ENCODE results near the gene MED27.

MED27 gene

DNA sequence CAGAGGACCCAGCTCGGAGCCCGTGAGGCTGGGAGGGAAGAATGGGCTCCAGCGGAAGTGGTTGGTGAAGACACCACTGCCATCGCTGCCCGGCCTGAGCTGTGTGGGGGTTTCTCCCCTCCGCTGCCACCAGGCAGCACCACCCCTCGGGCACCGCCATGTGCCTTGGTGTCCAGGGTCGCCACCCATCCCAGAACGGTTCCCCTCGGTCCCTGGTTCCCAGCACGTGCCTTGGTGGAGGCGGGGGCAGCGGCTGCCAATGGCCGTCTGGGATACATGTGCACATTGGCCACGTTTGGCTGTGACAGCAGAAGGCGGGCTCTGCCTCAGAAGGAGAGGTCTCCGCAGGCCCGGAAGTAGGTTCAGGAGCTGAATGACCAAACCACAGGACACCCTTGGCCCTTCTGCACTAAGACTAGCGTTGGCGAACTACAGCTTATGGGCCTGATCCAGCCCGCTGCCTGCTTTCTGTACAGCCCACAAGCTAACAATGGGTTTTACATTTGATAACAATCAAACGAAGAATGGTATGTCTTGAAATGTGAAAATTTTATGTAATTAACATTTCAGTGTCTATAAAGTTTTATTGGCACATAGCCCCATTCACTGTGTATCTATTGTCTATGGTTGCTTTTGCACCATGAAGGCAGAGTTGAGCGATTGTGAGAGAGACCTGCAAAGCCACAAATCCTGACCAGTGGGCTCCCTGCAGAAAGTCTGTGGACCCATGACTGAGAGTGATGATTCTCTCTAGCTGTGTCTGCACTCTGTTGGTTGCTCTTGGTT lies 248.1 kb downstream of the MED27 start:
- DNase-seq: no peak

DNA sequence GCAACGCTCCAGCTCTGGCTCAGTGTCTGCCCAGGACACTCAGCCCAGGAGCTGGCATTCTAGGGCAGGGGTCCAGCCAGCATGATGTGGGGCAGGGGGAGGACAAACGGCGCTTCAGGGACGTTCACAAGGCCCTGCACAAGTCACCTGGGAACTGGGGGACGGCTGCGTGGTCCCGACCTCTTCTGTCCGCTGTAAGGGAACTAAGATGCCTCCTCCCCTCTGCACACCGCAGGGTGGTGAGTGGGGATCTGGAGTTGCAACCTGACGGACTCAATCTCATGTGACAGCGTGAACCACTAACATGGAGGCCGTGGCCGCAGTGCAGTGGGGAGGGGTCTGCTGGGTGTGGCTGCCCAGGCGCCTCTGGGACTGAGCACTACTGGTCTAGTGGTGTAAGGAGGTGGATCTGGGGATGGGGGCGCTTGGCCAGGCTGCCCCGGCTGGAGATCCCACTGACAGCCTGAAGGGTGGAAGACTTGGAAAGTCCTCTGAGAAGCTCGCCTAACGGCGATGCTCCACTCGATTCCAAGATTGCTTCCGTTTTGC lies 251.8 kb downstream of the MED27 start:
- DNase-seq: no peak

DNA sequence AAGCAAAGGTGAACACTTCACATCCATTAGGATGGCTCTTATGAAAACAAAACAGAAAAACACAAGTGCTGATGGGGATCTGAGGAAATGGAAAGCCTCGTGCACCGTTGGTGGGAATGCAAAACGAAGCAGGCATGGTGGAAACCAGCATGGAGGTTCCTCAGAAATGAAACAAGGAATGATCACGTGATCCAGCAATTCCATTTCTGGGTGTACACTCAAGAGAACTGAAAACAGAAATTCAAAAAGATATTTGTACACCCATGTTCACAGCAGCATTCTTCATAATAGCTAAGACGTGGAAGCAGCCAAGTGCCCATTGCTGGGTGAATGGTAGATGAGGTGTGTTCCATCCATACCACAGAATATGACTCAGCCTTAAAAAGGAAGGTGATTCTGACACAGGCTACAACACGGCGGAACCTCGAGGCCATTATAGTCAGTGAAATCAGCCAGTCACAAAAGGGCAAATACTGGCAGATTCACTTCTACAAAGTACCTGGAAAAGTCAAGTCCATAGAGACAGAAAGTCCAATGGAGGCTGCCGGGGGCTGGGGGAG lies 252.6 kb downstream of the MED27 start:
- no peak for DNase-seq

DNA sequence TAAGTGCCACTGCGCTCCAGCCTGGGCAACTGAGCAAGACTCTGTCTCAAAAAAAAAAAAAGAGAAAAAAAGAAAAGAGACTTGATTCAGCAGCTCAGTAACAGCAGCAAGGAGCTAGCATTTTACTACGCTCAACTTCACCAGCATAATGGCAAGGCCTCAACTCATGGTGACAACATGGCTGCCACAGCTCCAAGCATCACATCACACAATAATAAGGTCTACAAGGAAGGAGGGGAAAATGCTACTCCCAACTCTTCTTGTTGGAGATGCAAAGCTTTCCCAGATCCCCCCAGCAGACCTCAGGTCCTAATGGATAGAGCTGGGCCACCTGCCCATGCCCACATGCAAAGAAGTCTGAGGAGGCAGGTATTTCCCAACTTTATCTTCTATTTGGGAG lies 253.6 kb downstream of the MED27 start:
- DNase-seq: no peak

DNA sequence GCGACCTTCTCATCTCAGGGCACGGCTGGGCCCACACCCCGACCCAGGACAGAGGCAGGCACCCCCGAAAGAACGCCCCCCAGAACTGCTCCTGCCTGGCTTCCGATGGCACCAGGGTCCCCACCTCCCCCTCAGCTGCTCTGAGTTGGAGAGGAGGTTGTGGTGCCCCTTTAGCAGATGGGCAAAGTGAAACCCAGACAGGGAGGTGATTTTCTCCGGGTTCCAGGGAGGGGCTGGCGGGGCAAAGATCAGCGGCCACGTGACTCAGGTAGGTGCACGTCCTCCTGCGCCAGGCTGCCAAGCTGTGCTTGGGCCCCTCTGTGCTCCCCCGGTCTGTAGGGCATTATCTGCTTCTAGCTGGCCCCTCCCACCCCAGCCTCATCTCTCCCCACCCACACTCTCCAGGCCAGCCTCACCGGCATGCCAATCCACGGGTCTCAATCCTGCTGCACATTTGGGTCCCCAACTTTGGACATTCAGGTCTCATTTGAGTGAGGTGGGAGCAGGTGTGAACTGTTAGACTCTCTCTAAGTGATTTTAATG lies 254.6 kb downstream of the MED27 start:
- no peak for DNase-seq

DNA sequence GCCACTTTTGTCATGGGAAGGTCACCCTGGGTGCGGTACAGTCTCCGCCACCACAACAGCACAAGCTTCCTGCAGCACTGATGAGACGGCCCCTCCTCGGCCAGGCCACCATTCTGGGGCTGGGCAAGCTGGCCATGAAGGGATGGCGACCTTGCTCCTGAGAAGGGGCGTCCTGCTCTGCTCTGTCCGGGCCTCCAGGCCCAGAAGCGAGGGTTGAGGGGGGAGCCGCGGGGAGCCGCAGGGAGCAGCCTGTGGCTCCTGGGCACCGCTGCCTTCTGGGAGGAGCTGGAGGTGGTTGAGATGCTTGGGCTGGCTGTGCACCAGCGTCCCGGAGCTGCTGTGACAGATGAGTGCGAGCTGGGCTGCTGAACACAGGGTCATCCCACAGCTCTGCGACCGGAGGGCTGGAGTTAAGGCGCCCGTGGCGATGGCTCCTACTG lies 255.5 kb downstream of the MED27 start:
- no peak for DNase-seq

DNA sequence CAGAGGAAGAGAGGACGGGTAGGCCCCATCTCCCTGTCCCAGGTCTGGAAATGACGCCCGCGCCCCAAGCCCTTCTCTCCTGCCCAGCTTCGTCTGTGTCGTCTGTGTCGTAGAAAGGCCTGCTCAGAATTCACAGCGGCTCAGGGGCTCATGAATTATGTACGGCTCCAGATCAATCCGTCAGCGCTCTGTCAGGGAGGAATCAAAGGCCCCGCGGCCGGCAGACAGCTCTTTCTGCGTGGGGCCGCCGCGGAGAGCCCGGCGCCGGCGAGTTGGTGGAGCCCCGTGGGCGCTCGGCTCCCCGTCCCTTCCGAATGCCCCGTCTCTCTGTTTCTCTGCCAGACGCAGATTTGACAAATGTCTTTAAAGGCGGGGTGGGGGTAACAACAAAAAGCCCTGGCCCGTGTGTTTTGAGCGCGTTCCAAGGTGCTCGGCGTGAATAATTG lies 255.9 kb downstream of the MED27 start:
- DNase-seq: no peak

DNA sequence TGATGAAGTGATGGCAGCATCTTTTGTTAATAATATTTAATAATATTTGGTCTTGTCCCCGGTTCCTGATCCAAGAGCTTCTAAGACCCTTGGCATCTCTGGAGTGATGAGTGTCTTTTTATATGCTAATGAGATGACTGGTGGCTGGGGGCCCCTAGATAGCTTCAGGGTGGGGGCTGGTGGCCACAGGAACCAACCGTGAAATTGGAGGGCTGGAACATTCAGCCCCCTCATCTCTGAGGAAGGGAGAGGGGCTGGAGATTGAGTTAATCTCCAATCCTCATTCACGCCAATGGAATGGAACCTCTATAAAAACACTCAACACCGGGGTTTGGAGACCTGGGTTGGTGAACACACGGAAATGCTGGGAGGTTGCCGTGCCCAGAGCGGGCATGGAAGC lies 261.6 kb downstream of the MED27 start:
- DNase-seq: no peak

DNA sequence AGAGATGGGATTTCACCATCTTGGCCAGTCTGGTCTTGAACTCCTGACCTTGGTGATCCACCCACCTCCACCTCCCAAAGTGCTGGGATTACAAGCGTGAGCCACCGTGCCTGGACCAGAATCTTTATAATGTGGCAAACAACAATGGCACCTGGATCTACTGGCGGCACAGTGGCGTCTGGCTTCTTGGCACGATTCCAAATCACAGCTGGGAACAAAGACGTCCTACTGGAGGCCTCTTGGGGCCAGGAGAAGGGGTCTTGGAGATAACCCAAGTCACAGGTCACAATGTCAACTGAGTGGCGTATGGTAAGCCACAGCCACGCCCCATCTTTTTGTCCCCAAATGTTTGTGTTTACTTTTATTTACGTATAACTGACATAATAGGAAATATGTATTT lies 262.0 kb downstream of the MED27 start:
- DNase-seq: no peak

DNA sequence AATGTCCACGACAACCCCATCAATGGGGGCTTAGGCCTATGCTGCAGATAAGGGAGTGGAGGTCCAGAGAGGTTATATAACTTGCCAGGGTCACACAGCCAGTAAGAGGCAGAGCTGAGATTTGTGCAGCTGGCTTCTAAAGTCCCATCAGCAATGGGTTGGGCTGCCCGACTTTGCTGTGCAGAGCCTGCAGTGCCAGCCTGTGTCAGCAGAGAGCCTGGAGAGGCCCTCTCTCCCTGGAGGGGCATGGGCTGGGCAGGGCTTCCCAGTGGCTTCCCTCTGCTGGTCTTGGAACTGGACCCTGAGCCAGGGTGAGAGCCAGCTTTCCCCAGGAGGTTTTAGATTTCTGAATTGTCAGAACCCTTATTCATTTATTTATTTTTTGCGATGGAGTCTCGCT lies 262.6 kb downstream of the MED27 start:
- DNase-seq: no peak

DNA sequence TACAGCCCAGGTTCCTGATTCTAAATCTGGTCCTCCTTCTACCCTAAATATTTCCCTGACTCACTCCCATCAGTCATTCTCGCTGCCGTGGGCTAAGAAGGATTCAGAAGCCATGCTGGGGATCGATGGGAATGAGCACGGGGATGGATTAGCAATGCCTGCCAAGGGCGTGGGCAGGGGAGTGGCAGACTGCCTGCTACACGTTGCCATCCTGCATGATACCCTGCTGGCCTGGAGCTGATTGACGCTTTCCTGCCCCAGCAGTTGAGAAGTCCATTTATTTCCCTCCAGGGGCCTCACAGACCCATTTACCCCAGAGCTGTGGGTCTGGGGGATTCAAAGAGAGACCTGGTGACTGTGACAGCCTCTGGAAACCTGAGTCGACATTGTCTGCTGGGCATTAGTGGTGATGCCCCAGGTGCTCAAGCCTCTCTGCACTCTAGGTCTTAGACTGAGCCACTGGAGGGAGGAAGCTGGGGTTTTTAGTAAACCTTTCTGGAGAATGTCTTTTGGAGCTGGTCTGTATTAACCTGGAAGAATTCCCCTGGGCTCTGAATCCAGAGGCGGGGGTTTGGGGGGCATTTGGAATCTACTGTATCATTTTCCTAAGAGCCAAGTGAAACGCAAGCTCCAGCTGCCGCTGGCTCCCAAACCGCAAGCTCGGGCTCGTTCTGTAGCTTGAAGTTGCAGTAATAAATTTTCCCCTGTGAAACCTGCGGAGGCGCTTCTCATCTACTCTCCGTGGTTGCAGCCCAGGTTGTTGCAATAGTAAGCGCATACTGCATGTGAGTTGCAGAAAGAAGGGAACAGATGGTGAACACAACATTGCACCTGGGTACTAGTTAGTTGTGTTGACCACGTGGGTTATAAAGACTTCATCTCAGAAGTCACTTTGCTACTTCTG lies 263.4 kb downstream of the MED27 start:
- DNase-seq: no peak

DNA sequence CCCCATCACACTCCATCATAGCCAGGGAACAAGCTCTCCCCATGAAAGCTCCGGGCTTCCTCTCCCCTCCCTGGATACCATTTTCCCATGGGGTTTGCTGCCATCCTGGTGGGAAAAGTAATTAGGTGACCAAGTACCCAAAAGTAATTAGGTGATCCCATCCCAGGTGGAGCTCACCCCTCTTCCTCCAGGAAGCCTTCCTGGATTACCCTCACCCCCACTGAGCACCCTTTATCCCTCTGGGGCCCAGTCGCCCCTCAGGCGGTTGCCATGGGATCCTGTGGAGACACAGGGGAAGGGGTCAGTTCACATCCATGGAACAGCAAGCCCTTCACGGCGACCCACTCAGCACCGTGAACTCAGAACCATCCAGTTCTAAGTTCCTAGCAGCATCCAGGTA lies 265.0 kb downstream of the MED27 start:
- no peak for DNase-seq

DNA sequence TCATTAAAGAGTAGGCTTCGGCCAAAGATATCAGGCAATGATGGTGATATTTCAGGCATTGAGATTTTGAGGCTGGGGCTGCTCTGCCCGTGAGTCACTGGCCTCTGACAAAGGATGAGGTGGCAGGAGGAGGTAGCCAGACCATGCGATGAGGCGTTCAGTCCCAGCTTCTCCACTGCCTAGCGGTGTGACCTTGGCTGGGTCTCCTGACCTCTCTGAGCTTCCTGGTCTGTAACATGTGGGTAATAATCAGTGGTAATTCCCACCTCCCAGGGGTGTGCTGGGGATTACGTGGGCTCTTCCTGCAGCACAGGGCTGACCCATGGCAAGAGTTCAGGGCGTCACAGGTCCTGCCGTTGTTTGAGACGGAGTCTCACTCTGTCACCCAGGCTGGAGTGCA lies 266.6 kb downstream of the MED27 start:
- DNase-seq: no peak

DNA sequence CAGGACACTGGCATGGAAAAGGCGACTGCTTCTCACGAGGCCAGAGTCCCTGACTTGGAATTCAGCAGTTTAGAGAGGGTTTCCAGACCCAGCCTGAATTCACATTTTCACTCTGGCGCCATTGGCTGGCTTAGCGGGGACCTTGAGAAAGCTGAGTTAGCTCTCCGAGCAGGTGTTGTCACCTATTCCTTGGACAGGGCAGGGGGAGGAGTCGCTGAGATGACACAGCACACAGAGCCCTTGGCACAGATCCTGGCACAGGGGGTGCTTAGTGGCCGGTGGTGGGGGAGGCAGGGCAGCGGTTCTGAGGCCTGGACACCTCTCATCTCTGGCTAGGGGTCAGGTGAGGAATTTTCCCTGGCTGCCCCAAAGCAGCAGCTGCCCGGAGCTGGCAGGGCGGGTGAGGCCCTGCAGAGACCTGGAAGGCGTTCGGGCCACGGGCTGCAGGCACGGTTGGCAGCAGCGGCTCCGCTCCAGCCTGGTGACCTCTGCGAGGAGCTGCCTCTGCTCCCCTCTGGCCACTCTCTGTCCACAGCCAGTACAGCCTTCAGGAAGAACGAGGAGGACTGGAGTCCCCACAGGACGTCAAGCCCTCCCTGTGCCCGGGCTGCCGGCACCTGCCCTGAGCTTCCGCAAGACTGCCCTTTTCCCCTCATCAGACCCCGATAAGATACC lies 267.4 kb downstream of the MED27 start:
- DNase-seq: no peak

DNA sequence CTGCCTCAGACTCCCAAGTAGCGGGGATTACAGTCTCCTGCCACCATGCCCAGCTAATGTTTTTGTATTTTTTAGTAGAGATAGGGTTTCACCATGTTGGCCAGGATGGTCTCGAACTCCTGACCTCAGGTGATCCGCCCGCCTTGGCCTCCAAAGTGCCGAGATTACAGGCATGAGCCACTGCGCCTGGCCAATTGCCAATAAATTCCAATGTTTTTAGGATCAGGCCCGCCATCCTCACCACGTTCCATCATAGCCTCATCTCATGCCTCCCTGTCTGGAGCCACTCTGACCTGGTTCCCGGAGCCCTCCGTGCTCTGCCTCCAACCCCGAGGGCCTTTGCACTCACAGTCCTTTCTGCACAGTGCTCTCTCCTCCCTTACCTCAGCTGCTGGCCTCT lies 268.3 kb downstream of the MED27 start:
- no peak for DNase-seq

DNA sequence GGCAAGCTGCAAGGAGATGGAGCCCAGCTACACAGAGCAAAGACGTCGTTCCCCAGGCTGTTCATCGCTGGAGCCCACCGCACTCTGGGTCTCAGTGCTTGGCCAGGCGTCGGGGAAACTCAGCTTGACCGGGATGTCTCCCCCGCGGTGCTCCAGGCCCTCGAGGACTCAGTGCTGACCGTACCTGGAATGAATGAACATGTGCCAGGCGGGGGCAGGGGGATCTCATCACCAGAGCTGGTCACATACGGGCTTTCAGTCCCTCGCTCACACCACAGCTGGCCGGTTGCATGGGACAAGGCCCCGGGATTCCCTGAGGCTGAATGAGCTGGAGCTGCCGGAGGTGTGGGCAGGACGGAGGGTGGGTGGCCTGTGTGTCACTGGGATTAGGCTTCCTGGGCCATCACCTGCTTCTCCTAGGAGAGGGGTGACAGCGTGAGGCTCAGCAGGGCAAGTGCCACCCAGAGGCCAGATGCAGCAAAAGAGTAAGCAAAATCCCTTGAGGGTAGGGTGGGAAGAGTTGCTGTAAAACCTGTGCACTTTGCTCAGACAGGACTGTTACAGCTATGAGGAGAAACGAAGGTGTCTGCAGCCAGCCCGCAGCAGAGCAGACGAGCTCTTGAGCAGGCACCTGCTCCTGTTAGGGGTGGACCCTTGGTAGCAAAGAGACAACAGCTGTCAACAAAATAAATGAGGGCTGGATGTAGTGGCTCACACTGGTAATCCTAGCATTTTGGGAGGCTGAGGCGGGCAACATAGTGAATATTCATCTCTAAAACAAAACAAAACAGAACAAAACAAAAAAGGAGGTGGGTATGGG lies 269.1 kb downstream of the MED27 start:
- DNase-seq: no peak

Data from stimulated activated CD4-positive, alpha-beta T cell treated with anti-CD3 and anti-CD28 coated beads, Interleukin-4, amount 100 ng/mL, for 24 hours (primary cell).